OCI-LY1 (cell line): ENCODE results near the gene GRID2.

Source experiments
- CTCF ChIP-seq: fragments of 200-600 bp; sonication (generic), shearing (Covaris generic); IDR thresholded peaks from 2 replicates; pipeline ENCODE4 v1.5.1; 2017; ENCODE audit warnings: mild to moderate bottlenecking, antibody characterized with exemption, low read length, moderate library complexity, mixed read lengths
- EZH2 ChIP-seq: fragments of 200-600 bp; sonication (generic), shearing (Covaris generic); IDR thresholded peaks from 2 replicates; pipeline ENCODE4 v1.8.0; 2017; ENCODE audit warnings: borderline replicate concordance, mixed run types, mild to moderate bottlenecking, antibody characterized with exemption, low read length, moderate library complexity, mixed read lengths

GRCh38 chr4:93416344-93417128 is 1112.8 kb downstream of the GRID2 start:
- TF ChIP-seq CTCF (no peak), EZH2 (no peak)
